NT2/D1 (cell line): Measurements from ENCODE around the gene TMEM233.

Source experiments
- SUZ12 ChIP-seq: IDR thresholded peaks from 2 replicates; pipeline ENCODE4 v1.6.1; 2011; ENCODE audit not compliant: insufficient read length, insufficient read depth; ENCODE audit errors: extremely low read depth
- YY1 ChIP-seq: IDR thresholded peaks from 2 replicates; pipeline ENCODE4 v1.6.1; 2011; ENCODE audit not compliant: insufficient read length, insufficient read depth
- ZNF274 ChIP-seq: IDR thresholded peaks from 2 replicates; pipeline ENCODE4 v1.6.1; 2011; ENCODE audit warnings: mild to moderate bottlenecking, low read depth, low read length

GRCh38 chr12:119671070-119671469 is 77.5 kb downstream of the TMEM233 start:
- no peak for TF ChIP-seq SUZ12
- no peak for TF ChIP-seq YY1
- no peak for TF ChIP-seq ZNF274
